Activated T-helper 1 cell treated with anti-CD3 and anti-CD28 coated beads, Interleukin-12 subunit alpha, Interleukin-12 subunit beta, Interleukin-2, Interleukin-4 antibody, amounts not matched to agents 30 ng/mL and 10 ng/mL and 1 ng/mL, durations not matched to agents 14 hours and 24 hours and 36 hours (primary cell): Measurements from ENCODE around the gene MAGI1. TPM values are rescaled to one million over a fixed set of nuclear protein-coding genes. Genes with fewer than 3 reads are reported as not detected.
"Not testable (repeated sequence)": the region's sequence is repeated elsewhere in the genome, so short reads cannot be mapped to it uniquely, and the experiment has no call there.

ENCODE experiments used
- DNase-seq: peaks from one replicate; pipeline ENCODE4 v3.0.0; 2021; ENCODE audit warnings: low spot score
- H3K27ac Mint-ChIP-seq: one replicate; pipeline ENCODE4 v1.8.0; 2021; ENCODE audit warnings: mild to moderate bottlenecking, mixed read lengths
- H3K27me3 Mint-ChIP-seq: one replicate; pipeline ENCODE4 v1.8.0; 2022; ENCODE audit warnings: mild to moderate bottlenecking, moderate library complexity, mixed read lengths; ENCODE audit not compliant: insufficient read depth
- H3K36me3 Mint-ChIP-seq: one replicate; pipeline ENCODE4 v1.8.0; 2021; ENCODE audit warnings: low read depth, mixed read lengths
- H3K4me1 Mint-ChIP-seq: one replicate; pipeline ENCODE4 v1.8.0; 2021; ENCODE audit warnings: low read depth, mixed read lengths
- H3K4me3 Mint-ChIP-seq: one replicate; pipeline ENCODE4 v1.8.0; 2021; ENCODE audit warnings: mild to moderate bottlenecking, moderate library complexity, mixed read lengths
- H3K9me3 Mint-ChIP-seq: one replicate; pipeline ENCODE4 v1.8.0; 2021; ENCODE audit warnings: mixed read lengths
- intact Hi-C: fragments of 100-400 bp; cut with micrococcal nuclease; formaldehyde crosslinking; loops from one replicate; pipeline ENCODE4 v1.15.1; 2024
- total RNA-seq: library from RNA; stranded (reverse); gene quantifications from 2 replicates; pipeline ENCODE4 v1.2.3, GENCODE V29; 2022

Gene MAGI1
- total RNA-seq, 1 donor from 2014 or later: 0.75 TPM

GRCh38 chr3:65632414-65632813 is 406.3 kb downstream of the MAGI1 start:
- H3K27ac Mint-ChIP-seq: no peak overlapping the region
- intact Hi-C loops: no loop called here
- H3K4me1 Mint-ChIP-seq: no peaks in the 10 kb centered on the region
- no peaks in the 10 kb centered on the region for H3K36me3 Mint-ChIP-seq
- H3K4me3 Mint-ChIP-seq: no peak overlapping the region
- H3K9me3 Mint-ChIP-seq: peaks cover 3% of the 10 kb centered on the region
- no peaks in the 10 kb centered on the region for H3K27me3 Mint-ChIP-seq
- no peak for DNase-seq

GRCh38 chr3:65628978-65629377 is 409.7 kb downstream of the MAGI1 start:
- peaks cover 3% of the 10 kb centered on the region for H3K9me3 Mint-ChIP-seq
- H3K27me3 Mint-ChIP-seq: no peaks in the 10 kb centered on the region
- no peak overlapping the region for H3K4me3 Mint-ChIP-seq
- no peaks in the 10 kb centered on the region for H3K36me3 Mint-ChIP-seq
- no peak for DNase-seq
- intact Hi-C loops: no loop called here
- H3K27ac Mint-ChIP-seq: no peak overlapping the region
- no peaks in the 10 kb centered on the region for H3K4me1 Mint-ChIP-seq

GRCh38 chr3:65627062-65627461 is 411.7 kb downstream of the MAGI1 start:
- intact Hi-C loops: no loop called here
- Mint-ChIP-seq H3K27me3 (no peaks in the 10 kb centered on the region), H3K4me1 (no peaks in the 10 kb centered on the region), H3K9me3 (peaks cover 3% of the 10 kb centered on the region), H3K36me3 (no peaks in the 10 kb centered on the region), H3K27ac (no peak overlapping the region), H3K4me3 (no peak overlapping the region)
- no peak for DNase-seq

GRCh38 chr3:65625305-65625704 is 413.4 kb downstream of the MAGI1 start:
- intact Hi-C loops: no loop called here
- Mint-ChIP-seq H3K4me1 (no peaks in the 10 kb centered on the region), H3K4me3 (no peak overlapping the region), H3K27ac (no peak overlapping the region), H3K27me3 (no peaks in the 10 kb centered on the region), H3K9me3 (peaks cover 3% of the 10 kb centered on the region), H3K36me3 (no peaks in the 10 kb centered on the region)
- no peak for DNase-seq

GRCh38 chr3:65623362-65623761 is 415.4 kb downstream of the MAGI1 start:
- H3K4me3 Mint-ChIP-seq: no peak overlapping the region
- no peak for DNase-seq
- H3K4me1 Mint-ChIP-seq: no peaks in the 10 kb centered on the region
- H3K27me3 Mint-ChIP-seq: no peaks in the 10 kb centered on the region
- H3K9me3 Mint-ChIP-seq: peaks cover 3% of the 10 kb centered on the region
- no peak overlapping the region for H3K27ac Mint-ChIP-seq
- intact Hi-C loops: no loop called here
- H3K36me3 Mint-ChIP-seq: no peaks in the 10 kb centered on the region

- no peaks in the 10 kb centered on the region for H3K36me3 Mint-ChIP-seq
- H3K27ac Mint-ChIP-seq: no peak overlapping the region
- H3K4me1 Mint-ChIP-seq: no peaks in the 10 kb centered on the region
- no peaks in the 10 kb centered on the region for H3K27me3 Mint-ChIP-seq
- no peak for DNase-seq
- intact Hi-C loops: no loop called here
- H3K9me3 Mint-ChIP-seq: no peaks in the 10 kb centered on the region
- no peak overlapping the region for H3K4me3 Mint-ChIP-seq
Measured at GRCh38 chr3:65619888-65620287, 418.8 kb downstream of the MAGI1 start.

- H3K27ac Mint-ChIP-seq: no peak overlapping the region
- H3K36me3 Mint-ChIP-seq: no peaks in the 10 kb centered on the region
- no peak for DNase-seq
- H3K4me3 Mint-ChIP-seq: no peak overlapping the region
- H3K27me3 Mint-ChIP-seq: no peaks in the 10 kb centered on the region
- no peaks in the 10 kb centered on the region for H3K9me3 Mint-ChIP-seq
- intact Hi-C loops: no loop called here
- H3K4me1 Mint-ChIP-seq: no peaks in the 10 kb centered on the region
Measured at GRCh38 chr3:65619451-65619881, 419.3 kb downstream of the MAGI1 start.

- Mint-ChIP-seq H3K9me3 (no peaks in the 10 kb centered on the region), H3K36me3 (no peaks in the 10 kb centered on the region), H3K4me3 (no peak overlapping the region), H3K27ac (no peak overlapping the region), H3K4me1 (no peaks in the 10 kb centered on the region), H3K27me3 (no peaks in the 10 kb centered on the region)
- no peak for DNase-seq
- intact Hi-C loops: no loop called here
Measured at GRCh38 chr3:65618599-65618998, 420.1 kb downstream of the MAGI1 start.

- Mint-ChIP-seq H3K9me3 (no peaks in the 10 kb centered on the region), H3K27me3 (no peaks in the 10 kb centered on the region), H3K36me3 (no peaks in the 10 kb centered on the region), H3K4me3 (no peak overlapping the region), H3K4me1 (no peaks in the 10 kb centered on the region), H3K27ac (no peak overlapping the region)
- DNase-seq: no peak
- intact Hi-C loops: no loop called here
Measured at GRCh38 chr3:65617787-65618186, 420.9 kb downstream of the MAGI1 start.

- Mint-ChIP-seq H3K27ac (no peak overlapping the region), H3K36me3 (no peaks in the 10 kb centered on the region), H3K27me3 (no peaks in the 10 kb centered on the region), H3K4me3 (no peak overlapping the region), H3K4me1 (no peaks in the 10 kb centered on the region), H3K9me3 (no peaks in the 10 kb centered on the region)
- intact Hi-C loops: no loop called here
- no peak for DNase-seq
Measured at GRCh38 chr3:65617209-65617608, 421.5 kb downstream of the MAGI1 start.

GRCh38 chr3:65616563-65616962 is 422.2 kb downstream of the MAGI1 start:
- intact Hi-C loops: no loop called here
- Mint-ChIP-seq H3K27me3 (no peaks in the 10 kb centered on the region), H3K9me3 (no peaks in the 10 kb centered on the region), H3K4me1 (no peaks in the 10 kb centered on the region), H3K4me3 (no peak overlapping the region), H3K27ac (no peak overlapping the region), H3K36me3 (no peaks in the 10 kb centered on the region)
- DNase-seq: no peak

GRCh38 chr3:65615329-65615728 is 423.4 kb downstream of the MAGI1 start:
- no peak overlapping the region for H3K27ac Mint-ChIP-seq
- no peak overlapping the region for H3K4me3 Mint-ChIP-seq
- intact Hi-C loops: no loop called here
- H3K36me3 Mint-ChIP-seq: no peaks in the 10 kb centered on the region
- H3K4me1 Mint-ChIP-seq: no peaks in the 10 kb centered on the region
- H3K27me3 Mint-ChIP-seq: no peaks in the 10 kb centered on the region
- no peaks in the 10 kb centered on the region for H3K9me3 Mint-ChIP-seq
- DNase-seq: no peak

GRCh38 chr3:65614585-65614984 is 424.1 kb downstream of the MAGI1 start:
- intact Hi-C loops: no loop called here
- Mint-ChIP-seq H3K4me3 (no peak overlapping the region), H3K36me3 (no peaks in the 10 kb centered on the region), H3K9me3 (no peaks in the 10 kb centered on the region), H3K4me1 (no peaks in the 10 kb centered on the region), H3K27me3 (no peaks in the 10 kb centered on the region), H3K27ac (no peak overlapping the region)
- DNase-seq: no peak

- H3K27me3 Mint-ChIP-seq, DNase-seq, H3K27ac Mint-ChIP-seq, H3K4me1 Mint-ChIP-seq, H3K9me3 Mint-ChIP-seq, intact Hi-C loops, H3K36me3 Mint-ChIP-seq, H3K4me3 Mint-ChIP-seq: not testable (repeated sequence)
Measured at GRCh38 chr3:65607965-65608460, 430.7 kb downstream of the MAGI1 start.
